NOMO-1 treated with DMSO at 0.1 percent for 48 hours (cell line): ENCODE results near the gene KARS1.

Source experiments
- DNase-seq: peaks from one replicate; lab custom pipeline; 2025; ENCODE audit not compliant: unreplicated experiment; lab: John Stamatoyannopoulos, UW

Gene KARS1

DNA sequence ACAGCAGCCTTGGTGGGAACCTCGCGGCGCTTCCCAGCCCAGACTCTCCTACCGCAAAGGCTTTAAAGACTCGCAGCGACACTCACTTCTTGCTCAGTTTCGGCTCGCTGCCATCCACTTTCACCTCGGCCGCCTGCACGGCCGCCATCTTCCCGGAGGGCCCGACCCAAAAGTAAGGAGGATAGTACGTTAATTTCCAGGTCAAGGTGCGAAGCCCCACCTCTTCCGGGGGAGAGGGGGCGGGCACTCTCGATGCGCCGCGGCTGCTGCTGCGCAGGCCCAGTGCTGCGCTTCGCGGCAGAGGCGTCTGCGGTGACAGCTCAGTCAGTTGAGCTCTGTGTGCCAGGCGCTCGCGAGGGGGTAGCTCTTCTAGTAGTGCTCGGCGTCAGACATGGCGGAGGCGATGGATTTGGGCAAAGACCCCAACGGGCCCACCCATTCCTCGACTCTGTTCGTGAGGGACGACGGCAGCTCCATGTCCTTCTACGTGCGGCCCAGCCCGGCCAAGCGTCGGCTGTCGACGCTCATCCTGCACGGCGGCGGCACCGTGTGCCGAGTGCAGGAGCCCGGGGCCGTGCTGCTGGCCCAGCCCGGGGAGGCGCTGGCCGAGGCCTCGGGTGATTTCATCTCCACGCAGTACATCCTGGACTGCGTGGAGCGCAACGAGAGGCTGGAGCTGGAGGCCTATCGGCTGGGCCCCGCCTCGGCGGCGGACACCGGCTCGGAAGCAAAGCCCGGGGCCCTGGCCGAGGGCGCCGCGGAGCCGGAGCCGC, at the start of gene KARS1, which contains the start of gene TERF2IP:
TSS of gene KARS1 (minus strand) at position 174 of the 773 bp plus-strand sequence. CDS start at position 148, 26 bp downstream.
TSS of gene TERF2IP (plus strand) at position 282 of the 773 bp plus-strand sequence. CDS start at position 392, 110 bp downstream.
- peak; percentile 92 for DNase-seq

DNA sequence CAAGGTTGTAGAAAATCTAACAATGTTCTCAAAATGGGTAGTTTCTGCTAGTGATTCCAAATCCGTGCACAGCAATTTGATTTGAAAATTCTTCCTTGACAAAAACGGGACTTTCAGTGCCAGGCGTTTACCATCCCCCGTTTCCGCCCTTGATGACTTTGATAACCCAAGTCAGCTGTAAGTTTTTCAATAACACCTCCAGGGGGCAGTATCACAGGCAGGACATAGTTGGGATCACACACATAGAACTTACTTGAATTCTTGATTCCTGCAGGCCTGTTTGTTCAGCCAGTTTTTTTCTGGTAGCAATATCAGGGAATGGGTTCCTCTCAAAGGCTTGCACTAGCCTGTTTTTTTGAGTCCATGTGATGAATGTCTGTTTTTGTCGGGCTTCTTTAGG, 48.2 kb upstream of the KARS1 start:
- DNase-seq, result no peak

DNA sequence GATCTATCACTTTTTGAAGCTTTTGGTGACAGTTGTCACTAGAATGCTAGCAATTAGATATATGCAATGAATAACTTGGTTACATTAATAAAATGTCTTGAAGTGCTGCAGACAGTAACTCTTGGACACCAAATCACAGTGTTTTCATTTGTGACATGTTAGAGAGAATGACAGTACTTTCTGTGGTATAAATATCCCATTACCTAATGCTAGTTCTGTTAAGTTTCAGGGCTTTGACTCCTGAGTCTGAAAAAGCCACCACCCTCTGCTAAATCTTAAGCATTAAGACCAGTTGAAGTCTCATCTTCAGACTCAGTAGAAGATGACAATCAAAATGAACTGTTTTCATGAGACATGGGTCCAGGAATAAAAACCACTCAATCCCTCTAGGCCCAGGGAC, 39.9 kb upstream of the KARS1 start:
- DNase-seq, result no peak

DNA sequence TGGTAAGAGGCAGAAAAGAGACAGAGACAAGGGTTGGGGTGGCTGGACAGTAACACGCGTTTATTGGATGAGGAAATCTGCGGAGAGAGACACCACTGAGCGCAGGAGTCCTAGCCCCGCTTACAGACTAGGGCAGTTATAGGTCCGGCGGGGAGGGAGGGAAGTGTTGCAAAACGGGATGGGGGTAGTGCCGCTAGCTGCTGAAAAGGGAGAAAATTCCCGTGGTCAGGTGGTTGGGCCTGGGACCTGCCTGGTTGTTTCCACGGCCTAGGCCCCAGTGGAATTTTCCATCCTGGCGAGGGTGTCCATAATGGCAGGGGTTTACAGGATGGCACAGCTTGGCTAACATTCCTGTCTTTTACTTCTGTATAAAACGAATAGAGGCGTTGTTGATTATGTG, 34.8 kb upstream of the KARS1 start:
- DNase-seq, result no peak

DNA sequence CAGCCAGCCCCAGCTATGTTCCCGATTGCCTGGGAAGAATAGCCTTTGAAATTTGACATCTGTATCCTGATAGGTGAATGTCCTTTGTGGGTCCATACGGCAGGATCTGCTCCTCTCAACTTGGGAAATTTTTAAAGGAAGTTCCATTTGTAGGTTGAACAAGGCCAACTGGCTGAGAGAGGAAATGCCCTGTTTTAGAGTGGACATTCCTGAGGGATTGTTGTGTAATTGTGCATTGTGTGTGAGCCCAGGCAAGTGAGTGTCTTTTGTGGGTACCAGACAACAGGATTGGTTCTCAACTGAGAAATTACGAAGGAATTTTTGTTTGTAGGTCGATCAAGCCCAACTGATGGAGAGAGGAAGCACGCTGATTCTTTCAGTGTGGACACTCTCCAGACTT, 31.9 kb upstream of the KARS1 start:
- DNase-seq, result no peak

DNA sequence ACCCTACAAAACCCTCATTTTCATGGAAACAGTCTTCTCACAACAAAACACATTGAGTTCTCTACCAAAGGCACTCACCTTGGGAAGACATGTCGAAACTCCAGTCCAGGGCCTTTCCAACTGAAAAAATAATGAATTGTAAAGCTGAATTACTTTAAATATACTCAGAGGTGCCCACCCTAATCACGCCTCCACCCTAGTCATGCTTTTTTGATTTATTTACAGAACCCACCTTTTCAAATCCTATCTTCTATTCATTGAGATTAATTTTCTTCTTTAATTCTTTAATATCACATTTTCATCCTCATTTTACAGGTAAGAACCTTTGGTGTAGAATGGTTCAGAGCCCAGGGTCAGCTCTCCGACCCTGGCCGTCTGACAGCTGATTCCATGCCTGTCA, 29.4 kb upstream of the KARS1 start, which contains the start of gene CPHXL2:
TSS of gene CPHXL2 (minus strand) at position 101 of the 400 bp plus-strand sequence. CDS start at position 91, 10 bp downstream.
- no peak for DNase-seq

DNA sequence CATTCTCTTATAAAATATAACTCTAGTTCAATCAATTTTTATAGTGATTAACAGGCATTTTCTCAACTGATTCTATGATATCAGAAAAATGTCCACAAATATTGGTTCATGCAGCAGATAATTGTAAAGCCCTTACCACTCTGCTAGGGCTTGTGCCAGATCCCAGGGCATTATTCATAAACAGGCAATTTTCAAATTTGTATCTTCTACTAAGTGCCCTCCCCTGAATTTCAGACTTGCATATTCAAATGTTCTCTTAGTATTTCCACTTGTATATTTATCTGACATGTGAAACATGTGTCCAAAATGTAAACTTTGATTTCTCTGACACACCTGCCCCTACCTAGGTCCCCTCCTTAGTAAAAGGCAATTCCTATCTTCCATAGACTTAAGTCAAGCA, 20.0 kb upstream of the KARS1 start:
- DNase-seq, result no peak

DNA sequence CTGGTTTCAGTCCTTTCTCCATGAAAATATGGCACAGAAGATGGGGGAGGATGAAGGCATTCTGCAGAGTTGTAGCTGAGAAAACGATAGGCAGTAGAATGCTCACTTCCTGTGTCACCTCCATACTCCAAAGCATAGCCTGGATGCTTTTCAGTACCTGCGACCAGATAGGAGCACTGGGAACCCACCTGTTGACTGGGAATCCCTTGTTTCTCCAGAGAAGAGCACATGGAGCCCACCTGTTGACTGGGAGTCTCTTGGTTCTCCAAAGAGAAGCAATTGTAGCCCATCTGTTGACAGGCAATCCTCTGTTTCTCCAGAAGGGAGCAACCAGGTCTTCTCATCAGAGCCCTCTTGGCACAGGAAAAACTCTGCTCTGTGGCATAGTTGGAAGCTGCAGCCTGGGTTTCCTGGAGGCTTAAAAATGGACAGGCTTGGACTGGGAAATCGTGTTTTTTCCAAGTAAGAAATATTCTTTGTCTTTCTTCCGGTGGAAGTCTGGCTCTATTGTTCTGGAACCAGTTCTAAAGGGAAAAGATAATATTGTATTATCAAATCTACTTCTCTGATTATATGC, 13.3 kb upstream of the KARS1 start:
- DNase-seq, result no peak

DNA sequence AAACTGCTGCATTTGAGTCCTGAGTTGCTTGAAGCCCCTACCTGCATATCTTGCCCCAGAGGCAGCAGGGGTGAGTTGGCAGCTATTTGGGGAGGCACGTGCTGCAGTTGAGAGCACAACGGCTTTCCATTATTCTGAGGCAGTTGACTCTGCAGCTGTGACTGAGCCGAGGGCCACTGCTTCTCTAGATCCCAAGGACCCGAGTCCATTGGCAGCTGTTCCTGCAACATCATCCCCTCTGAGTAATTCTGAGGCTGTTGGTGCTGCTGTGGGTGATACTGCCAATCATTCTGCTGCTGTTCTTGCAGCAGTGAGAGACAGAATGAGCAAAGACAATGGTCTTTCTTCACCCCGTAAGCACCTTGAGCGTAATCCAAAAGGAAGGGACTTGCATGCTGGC, 12.9 kb upstream of the KARS1 start:
- no peak for DNase-seq

DNA sequence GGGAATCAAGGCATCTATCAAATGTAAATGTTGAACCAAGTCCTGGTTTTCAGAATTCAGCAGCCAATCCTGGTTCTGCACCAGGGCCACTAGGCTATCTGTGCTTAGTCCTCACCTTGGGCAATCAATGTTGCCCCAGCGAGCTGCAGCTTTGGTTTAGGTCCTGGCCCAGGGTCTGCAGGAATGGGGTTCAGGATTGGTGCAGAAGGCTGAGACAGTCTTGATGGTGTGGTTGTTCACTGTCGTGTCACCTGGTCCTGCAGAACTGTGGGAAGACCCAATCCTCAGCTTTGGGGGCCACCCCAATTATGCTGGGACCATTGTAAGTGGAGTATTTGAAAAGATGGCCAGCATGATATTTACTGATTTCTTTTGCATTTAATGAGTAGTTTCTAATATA, 10.7 kb upstream of the KARS1 start:
- no peak for DNase-seq

DNA sequence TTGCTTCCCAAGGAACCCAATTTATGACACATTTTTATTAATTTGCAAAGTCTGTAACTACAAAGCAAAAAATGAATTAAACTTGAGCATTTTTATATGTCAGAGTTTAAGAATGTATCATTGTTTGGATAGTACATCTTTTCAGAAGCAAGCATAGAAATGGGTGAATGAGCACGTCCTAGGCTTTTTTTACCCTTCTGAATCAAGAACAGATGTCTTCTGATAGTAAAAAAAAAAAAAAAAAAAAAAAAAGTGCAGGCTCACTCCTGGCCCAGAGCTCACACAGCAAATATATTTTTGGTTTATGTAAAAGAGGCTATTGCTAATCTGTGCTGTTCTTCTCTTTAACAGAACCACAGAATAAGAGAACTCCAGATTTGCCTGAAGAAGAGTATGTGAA, 6.5 kb upstream of the KARS1 start:
- no peak for DNase-seq

DNA sequence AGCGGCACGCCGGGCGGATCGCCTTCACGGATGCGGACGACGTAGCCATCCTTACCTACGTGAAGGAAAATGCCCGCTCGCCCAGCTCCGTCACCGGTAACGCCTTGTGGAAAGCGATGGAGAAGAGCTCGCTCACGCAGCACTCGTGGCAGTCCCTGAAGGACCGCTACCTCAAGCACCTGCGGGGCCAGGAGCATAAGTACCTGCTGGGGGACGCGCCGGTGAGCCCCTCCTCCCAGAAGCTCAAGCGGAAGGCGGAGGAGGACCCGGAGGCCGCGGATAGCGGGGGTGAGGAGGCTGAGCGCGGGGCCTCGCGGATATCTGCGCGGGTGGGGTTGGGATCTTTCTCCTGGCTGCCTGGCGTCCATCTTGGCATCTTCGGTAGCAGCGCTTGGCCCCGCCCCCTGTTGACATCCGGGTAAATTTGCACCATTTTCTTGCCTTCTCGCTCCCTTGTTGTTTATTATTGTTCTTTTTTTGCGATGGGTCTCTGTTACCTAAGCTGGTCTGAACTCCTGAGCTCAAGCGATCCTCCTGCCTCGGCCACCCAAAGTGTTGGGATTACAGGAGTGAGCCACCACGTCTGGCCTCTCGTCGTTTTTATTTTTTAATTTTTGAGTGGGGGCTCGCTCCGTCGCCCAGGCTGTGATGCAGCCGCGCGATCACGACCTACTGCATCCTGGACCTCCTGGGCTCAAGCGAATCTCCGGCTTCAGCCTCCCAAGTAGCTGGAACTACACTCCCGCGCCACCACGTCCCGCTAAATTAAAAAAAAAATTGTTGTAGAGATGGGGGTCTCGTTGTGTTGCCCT, 1.0 kb upstream of the KARS1 start:
- peak; percentile 65 for DNase-seq

DNA sequence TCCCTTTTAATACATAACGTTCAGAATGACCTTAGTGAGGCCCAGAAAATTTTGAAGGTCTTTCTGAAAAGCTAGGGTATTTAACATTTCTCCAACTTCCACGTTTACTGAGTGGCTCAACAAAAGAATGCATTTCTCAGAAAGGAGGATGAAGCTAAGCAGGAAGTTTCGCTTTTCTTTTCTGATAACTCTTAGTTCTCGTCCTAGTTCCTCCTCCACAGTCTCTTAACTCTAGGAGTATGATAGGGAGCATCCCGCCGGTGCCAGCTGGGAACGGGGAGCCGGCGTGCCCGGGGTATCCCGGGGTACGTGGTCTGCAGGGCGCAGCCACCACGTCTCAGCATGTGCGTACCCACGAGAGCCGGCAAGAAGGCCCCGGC, 363 bp downstream of the KARS1 start:
- peak; percentile 13 for DNase-seq

DNA sequence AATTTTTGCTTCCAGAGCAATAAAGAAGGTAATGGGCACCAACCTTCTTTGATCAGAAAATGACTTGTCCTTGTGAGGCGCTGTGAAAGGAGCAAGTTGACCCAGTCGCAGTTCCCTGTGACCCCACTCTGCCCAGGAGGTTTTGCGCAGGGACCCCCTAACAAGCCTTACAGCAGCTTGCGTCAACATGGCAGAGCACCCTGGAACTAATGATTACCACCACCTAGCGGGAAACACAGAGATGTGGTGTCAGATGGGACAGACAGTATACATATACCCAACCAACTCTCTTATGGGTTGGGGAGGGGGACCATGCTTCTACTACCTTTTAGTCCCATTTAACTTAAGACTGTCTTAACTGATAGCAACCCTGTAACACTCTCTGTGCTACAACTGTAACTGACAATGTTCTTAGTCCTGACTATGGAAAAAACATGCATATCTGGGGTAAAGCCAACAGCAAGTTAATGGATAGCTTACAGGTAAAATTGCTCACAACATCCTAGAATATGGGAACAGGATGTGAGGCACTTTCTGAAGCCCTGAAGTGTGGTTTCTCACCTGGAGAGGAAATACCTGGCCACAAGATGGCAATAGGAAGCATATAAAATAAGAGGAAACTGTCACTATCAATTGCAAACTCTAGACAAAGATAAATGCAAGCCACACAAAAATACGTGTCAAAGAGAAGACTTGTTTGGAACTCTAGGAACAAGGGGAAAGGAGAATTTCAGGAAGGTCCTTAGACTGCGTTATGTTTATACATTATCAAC, 3.0 kb downstream of the KARS1 start:
- no peak for DNase-seq

DNA sequence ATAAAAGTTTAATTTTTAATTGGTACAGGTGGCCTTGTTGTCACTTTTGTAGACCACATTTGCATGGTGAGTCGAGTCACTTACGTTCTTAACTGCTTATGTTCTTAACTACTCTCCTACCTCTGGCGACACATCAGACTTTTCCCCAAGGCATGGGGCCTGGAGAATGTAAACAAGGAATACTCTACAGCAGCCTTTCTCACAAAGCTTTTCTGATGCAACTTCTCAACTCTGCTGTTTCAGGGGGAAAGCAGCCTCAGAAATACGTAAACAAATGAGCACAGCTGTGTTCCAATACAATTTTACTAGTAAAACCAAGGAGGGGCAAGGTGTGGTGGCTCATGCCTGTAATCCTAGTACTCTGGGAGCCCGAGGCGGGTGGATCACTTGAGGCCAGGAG, 6.9 kb downstream of the KARS1 start:
- DNase-seq, result no peak

DNA sequence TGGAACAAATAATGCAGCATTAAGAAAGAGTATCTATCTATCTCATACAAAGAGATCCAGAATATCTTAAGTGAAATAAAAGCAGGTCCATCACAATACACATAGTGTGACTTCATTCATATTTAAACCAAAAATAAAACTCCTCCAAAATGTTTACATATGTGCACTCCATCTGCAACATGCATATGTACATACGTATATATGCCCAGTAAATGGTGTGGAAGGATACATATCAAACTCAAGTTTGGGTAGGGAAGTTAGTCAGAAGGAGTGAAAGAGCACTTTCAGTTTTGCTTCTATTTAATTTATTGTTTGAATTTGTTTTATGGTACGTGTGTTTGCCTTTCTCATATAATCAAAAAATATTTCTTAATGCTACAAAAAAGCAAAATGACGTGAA, 12.4 kb downstream of the KARS1 start:
- no peak for DNase-seq

DNA sequence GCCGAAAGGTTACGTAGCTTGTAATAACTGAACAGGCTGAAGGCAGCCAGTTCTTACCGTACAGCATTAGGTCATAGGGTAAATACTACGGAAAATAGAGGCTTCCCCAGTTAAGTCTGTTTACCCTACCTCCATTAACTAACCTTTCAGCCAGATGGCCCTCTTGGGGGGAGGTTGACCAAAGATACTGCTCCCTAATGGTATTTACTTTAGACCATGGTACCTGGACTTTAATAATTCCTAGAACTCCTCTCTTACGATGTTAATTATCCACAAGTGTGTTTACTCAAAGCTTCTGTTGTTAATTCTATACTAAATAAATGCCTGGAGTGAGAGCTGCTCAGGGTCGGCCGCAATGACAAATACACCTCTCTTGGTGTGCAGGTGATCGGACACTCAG, 14.6 kb downstream of the KARS1 start:
- DNase-seq, result no peak

DNA sequence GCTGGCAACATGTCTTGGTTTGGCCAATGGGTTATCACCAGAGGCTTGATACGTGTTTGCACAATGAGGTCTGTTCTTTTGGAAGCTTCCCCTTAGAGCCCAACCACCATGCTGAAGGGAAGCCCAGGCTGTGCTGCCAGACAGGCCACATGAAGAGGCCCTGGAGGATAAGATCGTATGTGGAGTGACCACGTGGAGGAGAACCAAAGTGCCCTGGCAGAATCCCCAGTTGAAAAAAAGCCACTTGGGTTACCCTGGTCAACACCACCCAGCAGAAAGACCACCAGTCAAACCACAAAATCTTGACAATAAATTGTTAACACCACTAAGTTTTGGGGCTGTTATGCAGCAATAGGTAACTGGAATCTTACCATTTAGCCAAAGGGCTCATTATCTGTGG, 17.4 kb downstream of the KARS1 start:
- DNase-seq, result no peak

DNA sequence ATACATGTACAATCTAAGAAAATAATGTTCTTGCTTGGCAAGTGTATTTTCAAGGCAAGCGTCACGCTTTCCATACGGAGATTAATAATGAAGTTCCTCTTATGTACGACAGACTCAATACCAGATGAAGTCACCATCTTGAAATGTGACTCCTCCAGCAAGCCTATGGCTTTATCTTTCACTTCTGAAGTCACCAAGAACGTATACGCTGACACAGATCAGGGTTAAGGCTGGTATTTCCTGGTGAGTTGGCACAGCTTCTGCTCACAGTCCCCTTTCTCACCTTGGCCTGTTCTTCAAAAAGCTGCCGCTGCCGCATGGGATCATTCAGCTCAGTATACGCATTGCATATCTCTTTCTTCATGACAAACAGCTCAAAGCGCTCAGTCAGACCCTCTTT, 18.3 kb downstream of the KARS1 start:
- DNase-seq, result no peak

DNA sequence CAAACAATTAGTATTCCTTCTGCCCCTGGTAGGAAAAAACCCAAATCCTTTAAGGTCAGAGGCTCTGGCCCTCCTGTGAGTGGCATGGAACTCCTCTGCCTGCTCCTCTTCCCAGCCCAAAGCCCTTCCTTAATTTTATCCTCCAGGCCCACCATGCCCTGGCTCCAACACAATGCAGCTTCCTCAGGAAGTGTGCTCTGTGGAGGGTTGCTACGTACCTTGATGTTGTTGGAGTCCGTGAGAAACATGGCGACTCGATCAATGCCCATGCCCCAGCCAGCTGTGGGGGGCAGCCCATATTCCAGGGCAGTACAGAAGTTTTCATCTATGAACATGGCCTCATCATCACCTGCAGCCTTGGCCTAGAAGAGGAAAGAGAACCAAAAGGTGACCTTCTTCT, 19.1 kb downstream of the KARS1 start:
- no peak for DNase-seq

DNA sequence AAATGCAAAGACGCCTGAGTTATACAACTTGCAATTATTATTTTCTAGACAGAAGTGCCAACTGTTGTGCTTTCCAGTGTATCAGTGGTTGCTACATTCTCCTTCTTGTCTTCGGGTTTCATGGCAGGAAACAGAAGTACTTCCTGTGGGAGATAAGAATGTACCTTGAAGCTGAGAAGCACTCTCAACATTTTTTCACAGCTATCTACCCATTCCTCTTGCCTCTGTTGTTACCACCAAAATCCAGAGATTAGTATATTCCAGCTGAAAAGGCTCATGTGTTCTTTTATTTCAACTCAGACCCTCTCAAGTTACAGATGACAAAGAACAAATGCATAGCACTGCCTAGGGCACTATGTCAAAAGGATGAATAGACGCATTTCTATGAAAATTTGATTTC, 19.6 kb downstream of the KARS1 start:
- DNase-seq, result no peak
